KOPT-K1 (cell line): Measurements from ENCODE around the gene CRYBA2.

Experiments
- H3K27ac ChIP-seq: fragments of 200-600 bp; sonication (generic); 2 replicates; pipeline ENCODE4 v1.5.1; 2016; ENCODE audit warnings: antibody characterized with exemption, mild to moderate bottlenecking, low read depth, low read length; ENCODE audit not compliant: poor library complexity, severe bottlenecking
- H3K36me3 ChIP-seq: fragments of 200-600 bp; sonication (generic); 2 replicates; pipeline ENCODE4 v1.5.1; 2017; ENCODE audit warnings: antibody characterized with exemption, mild to moderate bottlenecking, low read length, moderate library complexity; ENCODE audit not compliant: insufficient read depth
- H3K9me3 ChIP-seq: fragments of 200-600 bp; sonication (generic); 2 replicates; pipeline ENCODE4 v1.5.1; 2017; ENCODE audit warnings: antibody characterized with exemption, low read length, mild to moderate bottlenecking; ENCODE audit not compliant: insufficient read depth, poor library complexity, severe bottlenecking

CRYBA2 gene

DNA sequence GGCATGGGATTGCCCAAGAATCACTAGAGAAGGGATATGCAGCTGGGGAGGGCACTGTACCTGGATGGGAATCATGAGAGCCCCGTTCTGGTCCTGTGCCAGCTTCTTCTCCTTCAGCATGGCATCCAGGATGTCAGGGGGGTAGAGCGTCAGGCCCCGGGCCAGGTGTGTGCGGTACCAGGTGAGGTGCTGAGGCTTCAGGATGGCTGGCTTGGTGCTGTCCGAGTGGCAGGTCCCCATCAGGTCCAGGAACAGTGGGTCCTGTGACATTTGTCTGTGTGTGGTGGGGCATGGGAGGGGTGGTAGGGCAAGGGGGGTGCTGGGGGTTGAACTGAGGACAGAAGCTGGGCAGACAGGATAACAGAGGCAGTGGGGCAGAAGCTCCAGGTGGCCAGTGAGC lies 34.9 kb upstream of the CRYBA2 start:
- Histone ChIP-seq H3K9me3 (no peaks in the 10 kb centered on the region), H3K36me3 (no peaks in the 10 kb centered on the region), H3K27ac (no peak overlapping the region)

DNA sequence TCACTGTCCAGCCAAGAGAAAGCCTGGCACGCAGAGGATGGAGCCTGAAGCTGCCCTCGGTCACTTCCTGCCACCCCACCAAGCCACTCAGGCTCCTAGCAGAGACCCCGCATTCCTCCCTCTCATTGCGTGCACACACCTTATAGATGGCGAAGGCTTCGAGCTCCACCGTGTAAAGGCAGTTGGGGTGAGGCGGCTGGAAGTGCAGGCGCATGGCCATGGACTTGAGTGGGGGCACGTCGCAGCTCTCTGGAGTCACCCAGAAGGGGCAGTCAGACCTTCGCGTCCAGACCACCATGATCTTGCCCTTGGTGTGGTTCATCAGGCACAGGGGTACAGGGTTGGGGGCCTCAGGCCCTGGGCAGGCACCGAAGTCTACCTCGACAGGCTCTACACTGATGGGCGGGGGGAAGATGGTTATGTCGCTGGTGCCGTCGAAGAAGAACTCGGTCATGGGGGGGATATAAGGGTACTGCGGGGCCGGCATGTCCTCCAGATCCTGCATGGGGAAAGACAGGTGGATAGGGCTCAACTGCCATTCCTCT lies 34.4 kb upstream of the CRYBA2 start:
- Histone ChIP-seq H3K27ac (no peak overlapping the region), H3K36me3 (no peaks in the 10 kb centered on the region), H3K9me3 (no peaks in the 10 kb centered on the region)

DNA sequence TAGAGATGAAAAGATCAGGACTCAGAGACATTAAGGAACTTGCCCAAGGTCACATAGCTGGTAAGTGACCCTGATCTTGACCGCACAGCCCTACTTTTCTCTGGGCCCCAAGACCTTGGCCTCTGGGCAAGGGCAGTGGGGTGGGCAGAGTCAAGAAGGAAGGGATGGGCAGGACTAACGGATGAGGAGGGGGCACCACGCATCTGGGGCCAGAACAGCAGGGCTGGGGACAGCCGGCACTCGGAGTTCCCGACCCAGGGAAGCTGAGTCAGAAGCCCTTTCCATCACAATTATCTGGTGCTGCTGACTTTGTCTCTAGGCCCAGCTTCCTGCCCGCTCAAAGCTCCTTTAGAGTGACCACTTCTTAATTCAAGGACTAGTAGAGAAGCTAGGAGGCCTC lies 33.7 kb upstream of the CRYBA2 start:
- Histone ChIP-seq H3K27ac (no peak overlapping the region), H3K36me3 (no peaks in the 10 kb centered on the region), H3K9me3 (no peaks in the 10 kb centered on the region)

DNA sequence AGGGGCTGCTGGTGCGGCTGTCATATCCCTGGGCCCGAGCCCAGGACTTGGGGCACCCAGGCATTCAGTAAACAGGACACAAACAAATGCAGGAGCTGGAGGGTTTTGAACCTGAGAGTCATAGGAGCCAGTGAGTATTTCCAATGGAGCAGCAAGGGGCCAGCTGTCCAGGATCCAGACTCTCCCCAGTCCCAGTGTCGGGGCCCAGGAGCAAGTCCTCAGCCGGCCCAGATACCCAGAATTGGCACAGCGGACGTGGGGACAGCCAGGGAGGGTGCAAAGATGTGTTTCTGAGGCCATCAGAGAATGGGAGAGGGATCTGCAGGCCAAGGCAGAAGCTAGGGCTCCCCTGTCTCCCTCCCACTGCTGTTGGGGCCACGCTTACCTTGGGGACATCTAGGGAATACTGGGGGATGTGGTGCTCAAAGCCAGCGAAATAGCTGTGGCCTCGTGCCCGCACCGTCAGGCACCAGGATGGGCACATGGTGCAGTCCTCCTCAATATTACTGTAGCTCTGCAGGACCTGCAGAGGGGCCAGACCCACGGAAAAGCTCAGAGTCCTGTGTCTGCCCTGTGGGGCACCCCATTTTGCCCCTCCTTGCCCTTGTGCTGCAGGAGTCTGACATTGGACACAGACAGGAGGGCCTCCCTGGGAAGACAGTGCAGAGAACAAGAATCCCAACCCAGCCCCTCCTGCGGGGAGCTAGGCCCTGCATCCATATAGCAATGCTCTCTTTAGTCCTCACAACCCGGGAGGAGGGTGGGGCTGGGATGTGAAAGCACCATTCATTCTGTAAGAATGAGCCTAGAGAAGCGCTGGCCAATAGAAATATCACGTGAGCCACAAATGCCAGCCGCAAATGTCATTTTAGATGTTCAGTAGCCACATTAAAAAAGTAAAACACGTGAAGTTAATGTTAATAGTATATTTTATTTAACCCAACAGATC lies 32.7 kb upstream of the CRYBA2 start:
- H3K36me3 ChIP-seq = no peaks in the 10 kb centered on the region
- no peaks in the 10 kb centered on the region for H3K9me3 ChIP-seq
- H3K27ac ChIP-seq = no peak overlapping the region

DNA sequence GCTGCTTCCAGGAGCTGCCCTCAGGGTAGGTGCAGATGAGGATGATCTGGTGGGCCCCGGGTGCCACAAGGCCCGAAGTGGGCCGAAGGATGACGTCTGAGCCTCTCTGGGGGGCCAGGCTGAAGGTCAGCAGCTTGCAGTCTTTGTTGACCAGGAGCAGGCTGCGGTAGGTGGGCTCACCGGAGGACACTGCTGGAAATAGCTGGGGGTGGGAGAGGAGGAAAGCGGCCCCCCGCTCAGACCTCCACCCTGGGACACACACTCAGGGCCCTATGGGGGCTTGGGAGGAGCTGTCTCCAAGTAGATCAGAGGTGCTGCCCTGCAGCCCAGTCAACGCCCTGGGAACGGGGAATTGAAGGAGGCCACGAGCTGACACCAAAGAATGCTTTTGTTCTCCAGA lies 30.8 kb upstream of the CRYBA2 start:
- no peaks in the 10 kb centered on the region for H3K36me3 ChIP-seq
- H3K27ac ChIP-seq = no peak overlapping the region
- H3K9me3 ChIP-seq = no peaks in the 10 kb centered on the region

DNA sequence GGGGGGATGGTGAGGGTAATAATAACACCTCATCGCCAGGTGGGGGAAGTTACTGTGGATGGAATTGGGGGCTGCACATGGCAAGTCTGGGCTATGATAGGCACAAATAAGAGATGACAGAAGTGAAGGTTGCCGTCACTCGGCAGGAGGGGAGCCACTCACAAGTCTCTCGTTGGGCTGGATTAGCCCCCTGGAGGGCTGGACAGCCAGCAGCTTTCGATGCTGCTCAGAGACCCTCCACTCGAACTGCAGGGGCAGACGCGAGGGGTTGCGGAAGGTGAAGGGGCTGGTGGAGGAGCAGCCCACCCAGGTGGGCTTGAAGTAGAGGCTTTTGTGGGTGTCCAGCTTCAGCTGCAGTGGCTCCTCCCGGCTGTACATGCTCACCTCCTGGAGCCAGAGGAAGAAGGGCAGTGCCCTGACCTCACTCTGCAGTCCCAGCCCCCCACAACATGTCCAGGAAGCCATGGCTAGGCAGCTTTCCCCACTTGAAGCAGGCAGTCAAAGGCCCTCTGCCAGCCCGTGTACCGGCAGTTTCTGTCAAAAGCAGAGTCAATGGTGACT lies 29.9 kb upstream of the CRYBA2 start:
- no peak overlapping the region for H3K27ac ChIP-seq
- H3K36me3 ChIP-seq = no peaks in the 10 kb centered on the region
- H3K9me3 ChIP-seq = no peaks in the 10 kb centered on the region

DNA sequence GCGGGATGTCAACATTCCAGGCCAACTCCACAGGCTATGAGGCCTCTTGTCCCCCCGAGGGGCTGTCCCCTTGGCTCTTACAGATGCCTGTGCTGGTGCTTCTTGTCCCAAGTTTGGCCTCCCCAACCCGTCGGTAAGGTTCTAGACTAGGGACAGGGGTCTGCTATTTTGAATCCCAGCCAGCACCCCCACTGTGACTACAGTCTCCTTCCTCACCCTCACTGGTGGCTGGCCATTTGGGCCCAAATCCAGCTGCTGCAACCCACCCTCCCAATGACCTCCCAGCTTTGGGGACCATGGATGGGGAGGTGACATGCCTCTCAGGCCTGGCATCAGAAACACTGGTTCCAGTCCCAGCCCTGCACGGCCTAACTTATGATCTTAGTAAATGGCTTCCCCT lies 29.4 kb upstream of the CRYBA2 start:
- H3K36me3 ChIP-seq = no peaks in the 10 kb centered on the region
- H3K9me3 ChIP-seq = no peaks in the 10 kb centered on the region
- no peak overlapping the region for H3K27ac ChIP-seq

DNA sequence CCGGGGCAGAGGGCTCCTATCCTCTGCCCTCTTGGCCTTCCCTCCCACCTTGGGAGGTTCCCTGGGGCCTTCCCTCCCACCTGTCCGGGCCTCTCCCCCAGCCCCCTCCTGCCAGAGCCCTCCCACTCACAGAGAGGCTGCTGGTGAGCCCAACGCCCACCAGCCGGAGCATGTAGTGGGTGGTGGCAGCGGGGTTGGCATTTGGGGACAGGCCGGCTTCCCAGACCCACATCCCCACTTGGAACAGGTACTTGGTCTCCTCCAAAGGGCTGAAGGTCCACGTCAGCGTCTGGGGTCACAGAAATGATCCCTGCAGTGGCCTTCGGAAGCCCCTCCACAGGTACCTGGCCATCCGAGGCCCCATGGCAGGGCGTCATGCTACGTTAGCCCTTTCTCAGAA lies 28.8 kb upstream of the CRYBA2 start:
- Histone ChIP-seq H3K9me3 (no peaks in the 10 kb centered on the region), H3K36me3 (no peaks in the 10 kb centered on the region), H3K27ac (no peak overlapping the region)

DNA sequence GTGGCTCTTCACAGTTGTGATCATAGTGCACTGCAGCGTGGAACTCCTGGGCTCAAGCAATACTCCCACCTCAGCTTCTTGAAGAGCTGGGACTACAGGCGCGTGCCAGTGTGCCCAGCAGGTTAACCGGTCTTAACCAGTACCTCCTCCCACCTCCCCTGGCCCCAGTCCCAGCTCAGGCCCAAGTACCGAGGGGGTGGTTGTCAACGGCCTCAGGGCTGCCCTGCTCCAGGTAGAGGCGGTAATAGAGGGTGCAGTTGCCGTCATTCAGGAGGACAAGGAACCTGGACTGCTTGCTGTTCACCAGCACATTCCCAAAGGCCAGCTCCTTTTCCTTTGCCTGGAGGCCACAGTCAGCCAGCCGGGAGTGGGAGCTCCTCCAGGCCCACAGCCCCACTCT lies 28.4 kb upstream of the CRYBA2 start:
- H3K27ac ChIP-seq = no peak overlapping the region
- no peaks in the 10 kb centered on the region for H3K36me3 ChIP-seq

DNA sequence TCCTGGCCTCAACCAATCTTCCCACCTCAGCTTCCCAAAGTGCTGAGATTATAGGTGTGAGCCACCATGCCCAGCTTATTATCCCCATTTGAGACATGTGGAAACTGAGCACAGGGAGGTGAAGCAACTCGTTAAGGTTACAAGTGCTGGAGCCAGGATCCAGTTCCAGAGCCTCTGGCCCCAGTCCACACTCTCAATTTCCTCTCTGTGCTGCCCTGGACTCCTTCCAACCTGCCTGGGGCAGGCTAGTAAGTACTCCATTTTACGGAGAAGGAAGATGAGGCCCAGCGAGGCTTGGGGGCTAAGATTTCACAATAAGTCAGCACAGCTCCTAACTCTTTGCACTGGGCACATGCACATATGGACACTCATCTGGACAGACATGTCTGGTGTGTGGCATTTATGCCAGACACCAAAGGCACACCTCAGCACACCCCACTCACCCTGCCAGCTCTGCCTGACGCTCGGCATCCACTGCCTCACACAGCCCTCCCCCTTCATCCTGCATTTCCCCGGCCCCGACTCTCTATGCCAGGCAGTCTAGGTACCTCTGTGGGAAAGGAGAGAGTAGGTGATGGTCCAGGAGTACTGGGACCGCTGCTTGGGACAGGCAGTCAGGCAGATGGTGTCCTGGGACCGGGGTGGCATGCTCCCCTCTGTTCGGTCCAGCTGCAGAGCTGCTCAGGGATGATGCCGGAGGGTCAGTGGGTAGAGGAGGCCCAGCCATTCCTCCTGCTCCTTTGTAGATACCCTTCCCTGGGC lies 27.6 kb upstream of the CRYBA2 start:
- H3K27ac ChIP-seq = no peak overlapping the region
- H3K36me3 ChIP-seq = no peaks in the 10 kb centered on the region
- H3K9me3 ChIP-seq = no peaks in the 10 kb centered on the region

More for the DNA sequence above, 28.4 kb upstream of the CRYBA2 start:
- H3K9me3 ChIP-seq = no peaks in the 10 kb centered on the region

DNA sequence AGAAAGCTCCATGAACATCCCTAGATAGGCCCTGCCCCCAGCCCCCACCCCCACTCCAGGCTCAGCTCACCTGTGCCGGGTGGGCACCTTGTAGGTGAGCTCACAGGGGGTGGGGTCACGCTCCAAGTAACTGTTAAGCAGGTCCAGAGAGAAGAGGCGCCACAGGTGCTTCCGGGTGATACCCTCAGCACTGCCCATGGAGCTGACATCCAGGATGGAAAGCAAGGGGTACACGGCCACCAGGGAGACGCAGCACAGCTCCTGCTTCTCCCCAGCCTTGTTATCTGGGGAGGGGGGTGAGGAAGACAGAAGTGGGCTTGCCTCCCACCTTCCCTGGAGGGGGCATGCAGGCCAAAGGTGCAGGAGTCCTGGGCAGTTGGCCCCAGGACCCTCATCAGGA lies 26.2 kb upstream of the CRYBA2 start:
- H3K36me3 ChIP-seq = no peaks in the 10 kb centered on the region
- H3K9me3 ChIP-seq = no peaks in the 10 kb centered on the region
- no peak overlapping the region for H3K27ac ChIP-seq

DNA sequence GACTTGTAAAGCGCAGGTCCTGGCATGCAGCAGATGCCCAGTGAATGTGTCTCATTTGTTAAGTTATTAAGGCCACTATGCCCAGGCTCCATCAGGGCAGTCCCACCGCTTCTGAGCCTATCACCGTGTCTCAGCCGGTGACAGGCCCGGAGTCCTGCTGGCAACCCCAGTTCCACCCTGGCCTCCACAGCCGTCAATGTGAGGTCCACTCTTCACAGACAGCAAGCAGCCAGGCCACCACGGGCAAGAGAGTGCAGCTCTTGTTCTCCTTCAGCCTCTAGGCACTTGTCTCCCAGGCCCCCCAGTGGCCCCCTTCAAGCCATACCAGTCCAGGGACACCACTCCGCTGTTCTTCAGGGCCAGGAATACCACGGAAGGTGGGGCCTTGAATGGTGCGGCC lies 25.5 kb upstream of the CRYBA2 start:
- no peaks in the 10 kb centered on the region for H3K9me3 ChIP-seq
- no peaks in the 10 kb centered on the region for H3K36me3 ChIP-seq
- H3K27ac ChIP-seq = no peak overlapping the region

DNA sequence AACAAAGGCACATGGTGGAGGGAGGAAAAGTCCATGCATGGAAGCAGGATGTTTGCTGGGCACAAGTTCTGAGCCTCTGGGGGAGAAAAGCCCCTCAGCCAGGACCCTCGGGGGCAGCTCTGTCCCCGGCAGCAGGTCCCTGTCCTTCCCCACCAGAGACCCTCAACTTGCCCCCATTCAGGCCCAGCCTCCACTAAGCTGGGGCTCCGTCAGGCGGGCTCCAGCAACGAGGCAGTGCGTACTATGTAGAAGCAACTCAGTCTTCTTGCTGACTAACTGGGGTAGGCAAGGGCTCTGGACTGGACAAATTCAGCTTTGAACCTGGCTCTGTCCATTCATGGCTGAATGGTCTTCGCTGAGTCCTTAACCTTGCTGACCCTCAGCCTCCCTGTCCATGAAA lies 25.1 kb upstream of the CRYBA2 start:
- no peaks in the 10 kb centered on the region for H3K36me3 ChIP-seq
- no peak overlapping the region for H3K27ac ChIP-seq
- H3K9me3 ChIP-seq = no peaks in the 10 kb centered on the region

DNA sequence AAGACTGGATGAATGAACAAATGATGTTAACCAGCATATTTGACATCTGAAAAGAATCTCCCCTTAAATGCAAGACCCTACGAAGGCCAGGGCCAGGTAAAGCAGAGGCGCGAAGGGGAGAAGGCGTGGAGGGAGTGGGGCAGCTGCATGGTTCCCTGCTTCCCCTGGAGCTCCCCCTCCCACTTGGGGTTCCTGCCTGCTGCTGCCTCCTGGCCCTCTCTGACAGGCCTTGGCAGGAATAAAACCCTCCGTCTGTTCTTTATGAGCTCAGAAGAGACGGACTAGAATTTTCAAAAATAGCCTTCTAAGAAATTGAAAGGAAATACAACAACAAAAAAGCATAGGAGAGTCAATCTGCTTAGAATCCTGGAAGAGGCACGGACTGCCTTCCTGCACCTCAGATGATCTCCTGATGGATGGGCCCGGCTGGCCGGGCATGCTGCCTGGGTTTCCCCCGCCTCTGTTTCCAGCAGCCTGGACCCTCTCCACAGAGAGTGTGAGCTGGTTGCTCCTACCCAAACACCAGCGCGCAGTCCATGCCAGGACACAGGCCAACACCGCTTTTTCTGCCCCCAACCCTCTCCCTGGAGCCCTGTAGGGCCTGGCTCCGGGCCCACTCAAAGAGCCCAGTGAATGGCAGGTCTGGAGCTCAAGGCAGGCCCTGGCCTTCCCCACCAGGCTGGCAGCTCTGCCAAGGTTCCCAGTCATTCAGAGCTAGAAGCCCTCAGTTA lies 24.1 kb upstream of the CRYBA2 start:
- no peaks in the 10 kb centered on the region for H3K36me3 ChIP-seq
- no peak overlapping the region for H3K27ac ChIP-seq
- no peaks in the 10 kb centered on the region for H3K9me3 ChIP-seq

DNA sequence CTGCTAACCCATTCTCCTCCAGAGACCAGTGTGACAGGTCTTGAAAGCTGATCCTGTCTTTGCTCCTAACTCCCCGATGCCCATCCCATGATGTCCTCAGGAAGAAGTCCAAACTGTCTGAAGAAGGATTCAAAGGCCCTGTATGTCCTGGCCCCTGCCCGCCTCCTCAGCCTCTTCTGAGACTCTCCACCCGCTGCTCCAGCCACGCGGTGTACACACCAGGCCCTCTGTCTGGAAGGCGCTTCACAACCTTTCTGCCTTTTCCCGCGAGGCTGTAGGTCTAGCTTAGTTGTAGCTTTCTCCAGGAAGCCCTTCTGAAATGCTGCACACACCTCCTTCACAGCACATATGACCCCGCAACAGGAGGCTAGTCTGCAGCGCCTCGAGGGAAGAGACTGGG lies 23.5 kb upstream of the CRYBA2 start:
- H3K36me3 ChIP-seq = no peaks in the 10 kb centered on the region
- peaks cover 2% of the 10 kb centered on the region for H3K9me3 ChIP-seq
- H3K27ac ChIP-seq = no peak overlapping the region
